Activated T-cell treated with anti-CD3 and anti-CD28 coated beads, Interleukin-2, amount 50 U/mL, for 24 hours (primary cell): ENCODE measurements around the gene NCKAP5.

Experiments
- DNase-seq: peaks from one replicate; pipeline ENCODE4 v3.0.0-alpha.2; 2020
- H3K27ac Mint-ChIP-seq: 2 replicates; pipeline ENCODE4 v1.8.0; 2020; ENCODE audit warnings: mild to moderate bottlenecking, mixed read lengths
- H3K27me3 Mint-ChIP-seq: 2 replicates; pipeline ENCODE4 v1.8.0; 2020; ENCODE audit warnings: mixed read lengths
- H3K36me3 Mint-ChIP-seq: 2 replicates; pipeline ENCODE4 v1.8.0; 2020; ENCODE audit warnings: low read depth, mixed read lengths
- H3K4me1 Mint-ChIP-seq: 2 replicates; pipeline ENCODE4 v1.8.0; 2020; ENCODE audit warnings: low read depth, mixed read lengths
- H3K4me3 Mint-ChIP-seq: 2 replicates; pipeline ENCODE4 v1.8.0; 2020; ENCODE audit warnings: mild to moderate bottlenecking, moderate library complexity, mixed read lengths
- H3K9me3 Mint-ChIP-seq: 2 replicates; pipeline ENCODE4 v1.8.0; 2020; ENCODE audit warnings: mixed read lengths

Gene NCKAP5

GRCh38 chr2:133192028-133192427, 376.2 kb downstream of the NCKAP5 start:
- no peak for DNase-seq
- H3K4me1 Mint-ChIP-seq = no peaks in the 10 kb centered on the region
- H3K27me3 Mint-ChIP-seq = no peaks in the 10 kb centered on the region
- H3K9me3 Mint-ChIP-seq = peaks cover 6% of the 10 kb centered on the region
- H3K36me3 Mint-ChIP-seq = no peaks in the 10 kb centered on the region
- no peak overlapping the region for H3K4me3 Mint-ChIP-seq
- H3K27ac Mint-ChIP-seq = no peak overlapping the region

- Mint-ChIP-seq H3K36me3 (no peaks in the 10 kb centered on the region), H3K9me3 (no peaks in the 10 kb centered on the region)
- no peak for DNase-seq
These were observed 391.1 kb downstream of the NCKAP5 start for GRCh38 chr2:133177196-133177595.

DNA sequence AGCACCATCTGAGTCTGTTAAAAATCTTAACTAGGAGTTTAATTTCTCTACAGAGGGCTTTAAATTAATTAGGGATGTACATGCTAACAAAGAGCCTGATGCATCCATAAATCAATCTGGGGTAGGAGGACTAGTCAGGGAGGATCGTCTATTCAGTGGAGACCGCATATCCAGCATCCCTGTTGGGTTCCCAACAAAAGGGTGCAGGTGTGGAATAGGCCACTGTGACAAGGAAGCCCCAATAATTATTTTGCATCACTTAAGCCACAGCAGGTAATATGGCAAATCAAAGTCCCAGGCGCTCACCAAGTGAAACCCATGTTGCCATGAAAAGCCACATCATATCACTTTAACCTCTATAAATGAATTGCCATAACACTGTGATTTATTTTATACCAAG, 392.3 kb downstream of the NCKAP5 start:
- Mint-ChIP-seq H3K9me3 (no peaks in the 10 kb centered on the region), H3K27me3 (no peaks in the 10 kb centered on the region), H3K36me3 (no peaks in the 10 kb centered on the region), H3K27ac (no peak overlapping the region), H3K4me3 (no peak overlapping the region), H3K4me1 (no peaks in the 10 kb centered on the region)
- DNase-seq = no peak

More at GRCh38 chr2:133177196-133177595, 391.1 kb downstream of the NCKAP5 start:
- H3K27ac Mint-ChIP-seq = no peak overlapping the region
- H3K4me1 Mint-ChIP-seq = no peaks in the 10 kb centered on the region
- no peak overlapping the region for H3K4me3 Mint-ChIP-seq
- no peaks in the 10 kb centered on the region for H3K27me3 Mint-ChIP-seq

DNA sequence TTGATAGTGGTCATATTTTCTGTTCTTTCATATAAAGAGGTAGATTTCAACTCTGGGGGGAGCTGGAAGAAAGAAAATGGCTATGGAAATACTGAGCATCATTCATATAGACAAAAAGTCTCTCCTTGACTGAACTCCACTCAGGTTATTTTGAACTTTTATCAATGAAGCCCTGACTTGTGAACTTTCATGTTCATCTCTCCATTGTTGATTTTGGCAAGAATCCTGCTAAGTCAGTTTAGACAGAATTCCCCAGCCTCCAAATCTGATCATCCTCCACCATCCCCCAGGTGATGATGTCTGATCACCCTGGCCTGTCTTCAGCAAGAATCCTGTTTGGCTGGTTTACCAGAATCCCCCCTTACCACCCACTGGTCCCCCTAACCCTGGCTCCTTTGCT, 395.0 kb downstream of the NCKAP5 start:
- no peak for DNase-seq
- no peaks in the 10 kb centered on the region for H3K36me3 Mint-ChIP-seq
- no peaks in the 10 kb centered on the region for H3K9me3 Mint-ChIP-seq
- H3K4me1 Mint-ChIP-seq = no peaks in the 10 kb centered on the region
- H3K4me3 Mint-ChIP-seq = no peak overlapping the region
- H3K27me3 Mint-ChIP-seq = no peaks in the 10 kb centered on the region
- no peak overlapping the region for H3K27ac Mint-ChIP-seq

GRCh38 chr2:133171393-133172004, 396.8 kb downstream of the NCKAP5 start:
- Mint-ChIP-seq H3K27me3 (no peaks in the 10 kb centered on the region), H3K27ac (no peak overlapping the region), H3K4me1 (no peaks in the 10 kb centered on the region), H3K9me3 (no peaks in the 10 kb centered on the region), H3K36me3 (no peaks in the 10 kb centered on the region), H3K4me3 (no peak overlapping the region)
- DNase-seq = no peak

- no peaks in the 10 kb centered on the region for H3K36me3 Mint-ChIP-seq
- DNase-seq = no peak
- no peaks in the 10 kb centered on the region for H3K27me3 Mint-ChIP-seq
- no peaks in the 10 kb centered on the region for H3K4me1 Mint-ChIP-seq
- H3K27ac Mint-ChIP-seq = no peak overlapping the region
- no peak overlapping the region for H3K4me3 Mint-ChIP-seq
- no peaks in the 10 kb centered on the region for H3K9me3 Mint-ChIP-seq
These were observed 398.9 kb downstream of the NCKAP5 start for GRCh38 chr2:133169274-133169912.

GRCh38 chr2:133167990-133168389, 400.3 kb downstream of the NCKAP5 start:
- no peak overlapping the region for H3K4me3 Mint-ChIP-seq
- DNase-seq = no peak

GRCh38 chr2:133167223-133167622, 401.0 kb downstream of the NCKAP5 start:
- Mint-ChIP-seq H3K4me3 (no peak overlapping the region), H3K27me3 (no peaks in the 10 kb centered on the region), H3K27ac (no peak overlapping the region), H3K9me3 (no peaks in the 10 kb centered on the region), H3K36me3 (no peaks in the 10 kb centered on the region), H3K4me1 (no peaks in the 10 kb centered on the region)
- DNase-seq = no peak

More at GRCh38 chr2:133167990-133168389, 400.3 kb downstream of the NCKAP5 start:
- no peak overlapping the region for H3K27ac Mint-ChIP-seq
- H3K4me1 Mint-ChIP-seq = no peaks in the 10 kb centered on the region
- no peaks in the 10 kb centered on the region for H3K27me3 Mint-ChIP-seq
- no peaks in the 10 kb centered on the region for H3K9me3 Mint-ChIP-seq
- no peaks in the 10 kb centered on the region for H3K36me3 Mint-ChIP-seq

- Mint-ChIP-seq H3K27me3 (no peaks in the 10 kb centered on the region), H3K27ac (no peak overlapping the region), H3K4me3 (no peak overlapping the region), H3K4me1 (no peaks in the 10 kb centered on the region), H3K9me3 (no peaks in the 10 kb centered on the region), H3K36me3 (no peaks in the 10 kb centered on the region)
- no peak for DNase-seq
These were observed 402.2 kb downstream of the NCKAP5 start for GRCh38 chr2:133166031-133166430.

GRCh38 chr2:133163111-133163510, 405.2 kb downstream of the NCKAP5 start:
- no peak overlapping the region for H3K27ac Mint-ChIP-seq
- no peaks in the 10 kb centered on the region for H3K4me1 Mint-ChIP-seq
- no peak for DNase-seq
- no peak overlapping the region for H3K4me3 Mint-ChIP-seq
- H3K27me3 Mint-ChIP-seq = no peaks in the 10 kb centered on the region
- no peaks in the 10 kb centered on the region for H3K9me3 Mint-ChIP-seq
- no peaks in the 10 kb centered on the region for H3K36me3 Mint-ChIP-seq

- Mint-ChIP-seq H3K27me3 (no peaks in the 10 kb centered on the region), H3K4me1 (no peaks in the 10 kb centered on the region), H3K9me3 (no peaks in the 10 kb centered on the region), H3K4me3 (no peak overlapping the region), H3K27ac (no peak overlapping the region), H3K36me3 (no peaks in the 10 kb centered on the region)
- DNase-seq = no peak
These were observed 409.8 kb downstream of the NCKAP5 start for GRCh38 chr2:133158442-133158841.

GRCh38 chr2:133158024-133158423, 410.2 kb downstream of the NCKAP5 start:
- H3K27me3 Mint-ChIP-seq = no peaks in the 10 kb centered on the region
- DNase-seq = no peak
- H3K36me3 Mint-ChIP-seq = no peaks in the 10 kb centered on the region
- H3K9me3 Mint-ChIP-seq = no peaks in the 10 kb centered on the region
- H3K4me3 Mint-ChIP-seq = no peak overlapping the region
- no peak overlapping the region for H3K27ac Mint-ChIP-seq
- H3K4me1 Mint-ChIP-seq = no peaks in the 10 kb centered on the region

- Mint-ChIP-seq H3K4me1 (no peaks in the 10 kb centered on the region), H3K27me3 (no peaks in the 10 kb centered on the region), H3K36me3 (no peaks in the 10 kb centered on the region)
These were observed 411.1 kb downstream of the NCKAP5 start for GRCh38 chr2:133157141-133157540.

GRCh38 chr2:133152801-133153200, 415.5 kb downstream of the NCKAP5 start:
- no peaks in the 10 kb centered on the region for H3K27me3 Mint-ChIP-seq
- no peaks in the 10 kb centered on the region for H3K4me1 Mint-ChIP-seq
- no peak overlapping the region for H3K4me3 Mint-ChIP-seq
- H3K27ac Mint-ChIP-seq = no peak overlapping the region
- no peak for DNase-seq
- no peaks in the 10 kb centered on the region for H3K9me3 Mint-ChIP-seq
- no peaks in the 10 kb centered on the region for H3K36me3 Mint-ChIP-seq

More at GRCh38 chr2:133157141-133157540, 411.1 kb downstream of the NCKAP5 start:
- Mint-ChIP-seq H3K4me3 (no peak overlapping the region), H3K9me3 (no peaks in the 10 kb centered on the region), H3K27ac (no peak overlapping the region)
- no peak for DNase-seq

DNA sequence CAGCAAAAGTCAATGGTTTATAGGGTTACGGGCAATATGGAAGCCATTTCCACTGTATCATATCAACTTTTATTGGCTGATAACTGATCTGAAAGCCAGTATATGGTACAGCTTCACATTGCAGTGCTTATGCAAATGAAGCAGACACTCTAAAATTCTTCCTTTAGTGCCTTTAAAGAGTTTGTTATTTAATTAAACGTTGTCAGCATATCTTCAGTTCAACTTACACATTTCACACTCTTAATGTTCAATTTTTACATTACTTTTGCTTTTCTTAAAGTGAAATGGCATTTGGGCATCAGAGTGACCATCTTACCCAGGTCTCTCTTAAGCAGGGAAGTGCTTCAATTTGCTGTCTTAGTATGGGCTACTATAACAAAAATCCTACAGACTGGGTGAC, 420.1 kb downstream of the NCKAP5 start:
- Mint-ChIP-seq H3K27ac (no peak overlapping the region), H3K27me3 (no peaks in the 10 kb centered on the region), H3K36me3 (no peaks in the 10 kb centered on the region), H3K4me3 (no peak overlapping the region), H3K4me1 (no peaks in the 10 kb centered on the region), H3K9me3 (no peaks in the 10 kb centered on the region)
- no peak for DNase-seq
